IMR-90 (cell line): ENCODE measurements around the gene CLEC16A. TPM values are rescaled to one million over a fixed set of nuclear protein-coding genes. Genes with fewer than 3 reads are reported as not detected.

Experiments
- ATAC-seq: fragments of 200-7000 bp; cut with Tn5 transposase; 2 replicates; pipeline ENCODE4 v1.9.1; 2020; ENCODE audit warnings: low read depth, mild to moderate bottlenecking, moderate library complexity
- BruUV-seq: library from RNA; stranded (reverse); fragments of 400-500 nt; replicated peaks from 2 replicates; lab custom pipeline; 2021; lab: Mats Ljungman, UMichigan
- CTCF ChIA-PET: fragments of 300-600 bp; formaldehyde crosslinking; extraction: SDS; loops from one replicate; lab custom pipeline; 2021; ENCODE audit warnings: antibody characterized with exemption; lab: Yijun Ruan, JAX
- POLR2A ChIA-PET: fragments of 300-600 bp; sonication (Branson Sonifier 250); formaldehyde crosslinking; loops from one replicate; lab custom pipeline; 2022; ENCODE audit warnings: antibody characterized with exemption; ENCODE audit not compliant: unreplicated experiment; lab: Charles Lee
- DNase-seq: peaks from one replicate; pipeline ENCODE4 v3.0.0; 2013
- H2AFZ ChIP-seq: replicated peaks from 2 replicates; pipeline ENCODE3; 2013; ENCODE audit warnings: low read length, mild to moderate bottlenecking; ENCODE audit not compliant: poor library complexity
- H2AK5ac ChIP-seq: 2 replicates; pipeline ENCODE4 v1.6.1; 2013; ENCODE audit warnings: low read depth, low read length, inconsistent platforms
- H2AK9ac ChIP-seq: replicated peaks from 2 replicates; pipeline ENCODE3; 2013; ENCODE audit warnings: mild to moderate bottlenecking, low read depth, low read length, moderate library complexity; ENCODE audit not compliant: poor library complexity
- H2BK120ac ChIP-seq: 2 replicates; pipeline ENCODE4 v1.6.1; 2013; ENCODE audit warnings: low read depth, low read length, inconsistent platforms
- H2BK15ac ChIP-seq: 3 replicates; pipeline ENCODE4 v1.6.1; 2013; ENCODE audit warnings: low read depth, low read length, inconsistent platforms
- H2BK20ac ChIP-seq: 2 replicates; pipeline ENCODE4 v1.6.1; 2013; ENCODE audit warnings: low read depth, mild to moderate bottlenecking, inconsistent platforms, low read length, moderate library complexity
- H2BK5ac ChIP-seq: 2 replicates; pipeline ENCODE4 v1.6.1; 2013; ENCODE audit warnings: mild to moderate bottlenecking, low read depth, low read length, inconsistent platforms; ENCODE audit not compliant: poor library complexity, severe bottlenecking
- H3K14ac ChIP-seq: replicated peaks from 2 replicates; pipeline ENCODE4 v1.6.1; 2013; ENCODE audit warnings: low read depth, low read length, inconsistent platforms
- H3K18ac ChIP-seq: 2 replicates; pipeline ENCODE4 v1.6.1; 2013; ENCODE audit warnings: low read depth, low read length, control low read depth
- H3K23ac ChIP-seq: 2 replicates; pipeline ENCODE4 v1.6.1; 2013; ENCODE audit warnings: low read depth, low read length, inconsistent platforms
- H3K27ac ChIP-seq: 2 replicates; pipeline ENCODE4 v1.5.1; 2013; ENCODE audit warnings: mild to moderate bottlenecking, control low read depth, low read length; ENCODE audit not compliant: insufficient read depth
- H3K27me3 ChIP-seq: 2 replicates; pipeline ENCODE4 v1.6.1; 2013; ENCODE audit warnings: low read length; ENCODE audit not compliant: control insufficient read depth, insufficient read depth
- H3K36me3 ChIP-seq: 2 replicates; pipeline ENCODE4 v1.6.1; 2013; ENCODE audit warnings: low read length, mixed read lengths; ENCODE audit not compliant: control insufficient read depth, insufficient read depth
- H3K4ac ChIP-seq: 2 replicates; pipeline ENCODE4 v1.6.1; 2013; ENCODE audit warnings: low read depth, low read length, inconsistent platforms
- H3K4me1 ChIP-seq: 2 replicates; pipeline ENCODE4 v1.6.1; 2013; ENCODE audit warnings: low read length, mixed read lengths; ENCODE audit not compliant: control insufficient read depth, insufficient read depth
- H3K4me2 ChIP-seq: 2 replicates; pipeline ENCODE4 v1.6.1; 2013; ENCODE audit warnings: low read depth, mild to moderate bottlenecking, control low read depth, low read length, moderate library complexity
- H3K4me3 ChIP-seq: 2 replicates; pipeline ENCODE4 v1.5.1; 2013; ENCODE audit warnings: low read depth, mild to moderate bottlenecking, control low read depth, low read length, moderate library complexity; ENCODE audit not compliant: insufficient read depth
- H3K56ac ChIP-seq: 2 replicates; pipeline ENCODE4 v1.6.1; 2013; ENCODE audit warnings: low read length, inconsistent platforms; ENCODE audit not compliant: insufficient read depth; ENCODE audit errors: extremely low read depth
- H3K79me1 ChIP-seq, 2 experiments: 2 replicates each; pipeline ENCODE4 v1.6.1; 2013; ENCODE audit warnings: low read length in 2 of 2, inconsistent platforms in 1 of 2, low read depth in 1 of 2
- H3K9ac ChIP-seq: 2 replicates; pipeline ENCODE4 v1.6.1; 2013; ENCODE audit warnings: low read depth, low read length, control low read depth
- H3K9me1 ChIP-seq: 2 replicates; pipeline ENCODE4 v1.6.1; 2013; ENCODE audit warnings: low read length, inconsistent platforms; ENCODE audit not compliant: insufficient read depth
- H3K9me3 ChIP-seq: 2 replicates; pipeline ENCODE4 v1.6.1; 2013; ENCODE audit warnings: low read length; ENCODE audit not compliant: control insufficient read depth, insufficient read depth
- H4K20me1 ChIP-seq: 2 replicates; pipeline ENCODE4 v1.6.1; 2013; ENCODE audit warnings: low read length, inconsistent platforms; ENCODE audit not compliant: insufficient read depth
- H4K5ac ChIP-seq: 2 replicates; pipeline ENCODE4 v1.6.1; 2013; ENCODE audit warnings: mild to moderate bottlenecking, low read depth, low read length, control low read depth
- H4K8ac ChIP-seq, 2 experiments: 2 replicates each; pipeline ENCODE4 v1.6.1; 2013; ENCODE audit warnings: low read depth in 2 of 2, low read length in 2 of 2, control low read depth in 1 of 2, inconsistent platforms in 1 of 2
- H4K91ac ChIP-seq: 2 replicates; pipeline ENCODE4 v1.6.1; 2013; ENCODE audit warnings: low read depth, low read length, inconsistent platforms; ENCODE audit not compliant: insufficient read depth
- BHLHE40 ChIP-seq: fragments of 150-350 bp; IDR thresholded peaks from 2 replicates; pipeline ENCODE4 v1.6.1; 2016; ENCODE audit warnings: mild to moderate bottlenecking, low read depth, low read length
- CEBPB ChIP-seq: IDR thresholded peaks from 2 replicates; pipeline ENCODE4 v1.6.1; 2012; ENCODE audit warnings: low read depth, low read length, improper control_type of control experiment
- CHD1 ChIP-seq: IDR thresholded peaks from 2 replicates; pipeline ENCODE4 v1.6.1; 2012; ENCODE audit warnings: low read depth, low read length, improper control_type of control experiment
- FOS ChIP-seq: fragments of 150-350 bp; IDR thresholded peaks from 2 replicates; pipeline ENCODE4 v1.6.1; 2016; ENCODE audit warnings: low read depth, low read length
- MAFK ChIP-seq: IDR thresholded peaks from 2 replicates; pipeline ENCODE4 v1.6.1; 2012; ENCODE audit warnings: low read depth, low read length, improper control_type of control experiment
- MAZ ChIP-seq: IDR thresholded peaks from 2 replicates; pipeline ENCODE4 v1.6.1; 2012; ENCODE audit warnings: low read depth, mild to moderate bottlenecking, low read length, improper control_type of control experiment, moderate library complexity, borderline replicate concordance
- MXI1 ChIP-seq: IDR thresholded peaks from 2 replicates; pipeline ENCODE4 v1.6.1; 2012; ENCODE audit warnings: low read depth, mild to moderate bottlenecking, low read length, moderate library complexity, borderline replicate concordance
- NFE2L2 ChIP-seq: fragments of 150-350 bp; IDR thresholded peaks from 2 replicates; pipeline ENCODE4 v1.6.1; 2016; ENCODE audit warnings: low read depth, mild to moderate bottlenecking, low read length
- POLR2A ChIP-seq: IDR thresholded peaks from 2 replicates; pipeline ENCODE4 v1.6.1; 2012; ENCODE audit warnings: mild to moderate bottlenecking, low read depth, low read length
- RAD21 ChIP-seq: IDR thresholded peaks from 2 replicates; pipeline ENCODE4 v1.6.1; 2012; ENCODE audit warnings: low read length, improper control_type of control experiment
- RCOR1 ChIP-seq: IDR thresholded peaks from 2 replicates; pipeline ENCODE4 v1.6.1; 2012; ENCODE audit warnings: mild to moderate bottlenecking, low read length, improper control_type of control experiment; ENCODE audit not compliant: insufficient replicate concordance
- RFX5 ChIP-seq: IDR thresholded peaks from 2 replicates; pipeline ENCODE4 v1.8.0; 2012; ENCODE audit warnings: low read depth, mild to moderate bottlenecking, low read length, moderate library complexity
- SMC3 ChIP-seq: fragments of 150-350 bp; IDR thresholded peaks from 2 replicates; pipeline ENCODE4 v1.6.1; 2016; ENCODE audit warnings: low read depth, mild to moderate bottlenecking, antibody characterized with exemption, low read length, moderate library complexity
- WGBS, 2 experiments: methylation state at CpG; one replicate each; pipeline versions ENCODE4 v1.1.5 to v1.1.7; 2013; ENCODE audit warnings: missing lambda C conversion rate in 2 of 2; ENCODE audit not compliant: insufficient read length in 1 of 2; ENCODE audit errors: extremely low coverage in 2 of 2; 5-methylcytosine and 5-hydroxymethylcytosine counted together
- dilution Hi-C: fragments of 300-500 bp; cut with HindIII; formaldehyde crosslinking; loops from one replicate; pipeline ENCODE4 v1.14.3; 2018; ENCODE audit warnings: low sequenced_read_pairs; ENCODE audit not compliant: unreplicated experiment
- in situ Hi-C: fragments of 300-500 bp; cut with MboI; formaldehyde crosslinking; loops from 3 replicates; pipeline ENCODE4 v1.14.3; 2019; ENCODE audit warnings: low sequenced_read_pairs, inconsistent platforms, mixed read lengths
- intact Hi-C: fragments of 100-400 bp; cut with micrococcal nuclease; formaldehyde crosslinking; loops from 2 replicates; pipeline ENCODE4 v1.10.0; 2022
- polyA plus RNA-seq, 3 experiments: library from polyadenylated mRNA; depleted of rRNA; stranded (reverse); fragments of >200 nt; gene quantifications; 2 replicates each; pipeline ENCODE4 v1.2.3, GENCODE V29; 2012; ENCODE audit warnings: low replicate concordance in 1 of 3
- total RNA-seq: library from RNA; depleted of rRNA; stranded (reverse); fragments of >200 nt; gene quantifications from 2 replicates; pipeline ENCODE4 v1.2.3, GENCODE V29; 2012
- TF ChIP-seq, protein P1 (sequence below): conservative IDR thresholded peaks from 2 replicates; pipeline ENCODE4 v1.5.1; 2012; ENCODE audit warnings: mild to moderate bottlenecking, low read depth, low read length, improper control_type of control experiment
- TF ChIP-seq, protein P2 (sequence below): fragments of 150-350 bp; IDR thresholded peaks from 2 replicates; pipeline ENCODE4 v1.6.1; 2017; ENCODE audit warnings: mild to moderate bottlenecking, antibody characterized with exemption, low read length, low read depth
- TF ChIP-seq, protein P3 (sequence below): fragments of 150-350 bp; IDR thresholded peaks from 2 replicates; pipeline ENCODE4 v1.6.1; 2016; ENCODE audit warnings: low read depth, mild to moderate bottlenecking, low read length, moderate library complexity, borderline replicate concordance

Gene CLEC16A
- total and polyA plus RNA-seq, 2 of the 4 experiments (the other 2 are of a cell fraction) = 15.9 to 16.5 TPM

DNA sequence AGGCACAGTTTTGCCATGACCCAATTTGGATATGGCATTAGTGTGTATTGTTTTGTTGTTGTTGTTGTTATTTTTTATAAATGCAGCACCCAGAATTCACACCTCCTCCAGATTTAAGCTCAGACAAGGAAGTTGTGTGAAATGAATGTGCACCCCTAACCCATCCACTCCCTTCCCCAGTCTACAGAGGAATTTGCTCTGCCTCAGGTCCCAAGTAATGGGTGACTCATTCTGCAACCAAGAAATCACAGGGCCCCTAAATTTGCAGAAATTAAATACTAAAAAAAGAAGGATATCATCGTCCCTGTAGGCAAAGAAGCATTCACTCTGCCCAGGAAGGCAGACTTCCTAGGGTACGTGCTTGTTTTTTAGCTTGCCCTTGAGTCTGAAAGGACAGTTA is 62.3 kb downstream of the CLEC16A start:
- Histone ChIP-seq H3K27me3 (no peaks in the 10 kb centered on the region), H3K4me3 (no peak overlapping the region), H3K4me1 (peaks cover 19% of the 10 kb centered on the region), H2BK120ac (peak overlapping the region; percentile 97), H3K9ac (no peak overlapping the region), H3K9me1 (peaks cover 35% of the 10 kb centered on the region), H3K56ac (no peak overlapping the region), H2BK5ac (peak overlapping the region; percentile 98), H2BK15ac (peak overlapping the region; percentile 25; the same call in 2 of the 3 replicates), H4K91ac (peak overlapping the region; percentile 92), H3K27ac (no peak overlapping the region; the same call in 1 of the 2 replicates), H4K5ac (peak overlapping the region; percentile 89), H3K36me3 (peaks cover 10% of the 10 kb centered on the region), H4K20me1 (no peaks in the 10 kb centered on the region), H4K8ac (peak overlapping the region; percentile 93 to 100; a peak in 3 of 4 replicates), H2AK9ac (no peak overlapping the region), H3K9me3 (no peaks in the 10 kb centered on the region), H3K79me1 (peaks cover 20 to 55% of the 10 kb centered on the region in 2 experiments; a peak in 3 of 4 replicates), H3K18ac (peak overlapping the region; percentile 94; the same call in 1 of the 2 replicates), H3K4ac (peak overlapping the region; percentile 97), H3K23ac (no peak overlapping the region), H2BK20ac (peak overlapping the region; percentile 80), H2AFZ (no peak overlapping the region), H3K14ac (peak overlapping the region; percentile 73), H3K4me2 (no peak overlapping the region), H2AK5ac (peak overlapping the region; percentile 83)
- TF ChIP-seq, protein P1, sequence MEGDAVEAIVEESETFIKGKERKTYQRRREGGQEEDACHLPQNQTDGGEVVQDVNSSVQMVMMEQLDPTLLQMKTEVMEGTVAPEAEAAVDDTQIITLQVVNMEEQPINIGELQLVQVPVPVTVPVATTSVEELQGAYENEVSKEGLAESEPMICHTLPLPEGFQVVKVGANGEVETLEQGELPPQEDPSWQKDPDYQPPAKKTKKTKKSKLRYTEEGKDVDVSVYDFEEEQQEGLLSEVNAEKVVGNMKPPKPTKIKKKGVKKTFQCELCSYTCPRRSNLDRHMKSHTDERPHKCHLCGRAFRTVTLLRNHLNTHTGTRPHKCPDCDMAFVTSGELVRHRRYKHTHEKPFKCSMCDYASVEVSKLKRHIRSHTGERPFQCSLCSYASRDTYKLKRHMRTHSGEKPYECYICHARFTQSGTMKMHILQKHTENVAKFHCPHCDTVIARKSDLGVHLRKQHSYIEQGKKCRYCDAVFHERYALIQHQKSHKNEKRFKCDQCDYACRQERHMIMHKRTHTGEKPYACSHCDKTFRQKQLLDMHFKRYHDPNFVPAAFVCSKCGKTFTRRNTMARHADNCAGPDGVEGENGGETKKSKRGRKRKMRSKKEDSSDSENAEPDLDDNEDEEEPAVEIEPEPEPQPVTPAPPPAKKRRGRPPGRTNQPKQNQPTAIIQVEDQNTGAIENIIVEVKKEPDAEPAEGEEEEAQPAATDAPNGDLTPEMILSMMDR = no peak
- TF ChIP-seq CHD1 (no peak), RAD21 (no peak), CEBPB (no peak), RCOR1 (no peak), MAFK (no peak), NFE2L2 (no peak), POLR2A (no peak), RFX5 (no peak), BHLHE40 (no peak), FOS (no peak), MXI1 (no peak), SMC3 (no peak), MAZ (no peak)
- TF ChIP-seq, protein P2, sequence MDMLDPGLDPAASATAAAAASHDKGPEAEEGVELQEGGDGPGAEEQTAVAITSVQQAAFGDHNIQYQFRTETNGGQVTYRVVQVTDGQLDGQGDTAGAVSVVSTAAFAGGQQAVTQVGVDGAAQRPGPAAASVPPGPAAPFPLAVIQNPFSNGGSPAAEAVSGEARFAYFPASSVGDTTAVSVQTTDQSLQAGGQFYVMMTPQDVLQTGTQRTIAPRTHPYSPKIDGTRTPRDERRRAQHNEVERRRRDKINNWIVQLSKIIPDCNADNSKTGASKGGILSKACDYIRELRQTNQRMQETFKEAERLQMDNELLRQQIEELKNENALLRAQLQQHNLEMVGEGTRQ = no peak
- TF ChIP-seq, protein P3, sequence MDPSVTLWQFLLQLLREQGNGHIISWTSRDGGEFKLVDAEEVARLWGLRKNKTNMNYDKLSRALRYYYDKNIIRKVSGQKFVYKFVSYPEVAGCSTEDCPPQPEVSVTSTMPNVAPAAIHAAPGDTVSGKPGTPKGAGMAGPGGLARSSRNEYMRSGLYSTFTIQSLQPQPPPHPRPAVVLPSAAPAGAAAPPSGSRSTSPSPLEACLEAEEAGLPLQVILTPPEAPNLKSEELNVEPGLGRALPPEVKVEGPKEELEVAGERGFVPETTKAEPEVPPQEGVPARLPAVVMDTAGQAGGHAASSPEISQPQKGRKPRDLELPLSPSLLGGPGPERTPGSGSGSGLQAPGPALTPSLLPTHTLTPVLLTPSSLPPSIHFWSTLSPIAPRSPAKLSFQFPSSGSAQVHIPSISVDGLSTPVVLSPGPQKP = no peak
- ChIA-PET POLR2A (no interaction called here), CTCF (no interaction called here)
- intact Hi-C loops (no loop called here), dilution Hi-C loops (no loop called here), in situ Hi-C loops (no loop called here)
- no TSS peak for BruUV-seq
- ATAC-seq = no peak
- no CpG with 5 or more reads among the region's 2 CpGs for WGBS, 2 experiments
- no peak for DNase-seq
